SU-DHL-6 (cell line): ENCODE data around the gene ADARB2.

Experiments
- EZH2phosphoT487 ChIP-seq: fragments of 200-600 bp; sonication (generic), shearing (Covaris generic); conservative IDR thresholded peaks from 2 replicates; pipeline ENCODE4 v1.6.1; 2018; ENCODE audit warnings: mild to moderate bottlenecking, antibody characterized with exemption, low read length, moderate library complexity, mixed read lengths
- TF ChIP-seq, protein P1 (sequence below): fragments of 200-600 bp; sonication (generic); IDR thresholded peaks from one replicate; pipeline ENCODE4 v1.5.1; 2017; ENCODE audit warnings: antibody characterized with exemption, mild to moderate bottlenecking, low read length, moderate library complexity; ENCODE audit not compliant: insufficient read depth, poor library complexity, severe bottlenecking

- TF ChIP-seq EZH2phosphoT487 = no peak
- TF ChIP-seq, protein P1, sequence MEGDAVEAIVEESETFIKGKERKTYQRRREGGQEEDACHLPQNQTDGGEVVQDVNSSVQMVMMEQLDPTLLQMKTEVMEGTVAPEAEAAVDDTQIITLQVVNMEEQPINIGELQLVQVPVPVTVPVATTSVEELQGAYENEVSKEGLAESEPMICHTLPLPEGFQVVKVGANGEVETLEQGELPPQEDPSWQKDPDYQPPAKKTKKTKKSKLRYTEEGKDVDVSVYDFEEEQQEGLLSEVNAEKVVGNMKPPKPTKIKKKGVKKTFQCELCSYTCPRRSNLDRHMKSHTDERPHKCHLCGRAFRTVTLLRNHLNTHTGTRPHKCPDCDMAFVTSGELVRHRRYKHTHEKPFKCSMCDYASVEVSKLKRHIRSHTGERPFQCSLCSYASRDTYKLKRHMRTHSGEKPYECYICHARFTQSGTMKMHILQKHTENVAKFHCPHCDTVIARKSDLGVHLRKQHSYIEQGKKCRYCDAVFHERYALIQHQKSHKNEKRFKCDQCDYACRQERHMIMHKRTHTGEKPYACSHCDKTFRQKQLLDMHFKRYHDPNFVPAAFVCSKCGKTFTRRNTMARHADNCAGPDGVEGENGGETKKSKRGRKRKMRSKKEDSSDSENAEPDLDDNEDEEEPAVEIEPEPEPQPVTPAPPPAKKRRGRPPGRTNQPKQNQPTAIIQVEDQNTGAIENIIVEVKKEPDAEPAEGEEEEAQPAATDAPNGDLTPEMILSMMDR = no peak
These were observed 495.9 kb downstream of the ADARB2 start for GRCh38 chr10:1241322-1241890.
